Measurements from ENCODE around the gene GPS1. TPM values are rescaled to one million over a fixed set of nuclear protein-coding genes. Genes with fewer than 3 reads are reported as not detected.

GPS1 gene
- total RNA-seq, 1 donor from 2014 or later = 156 TPM

- H3K4me1 Mint-ChIP-seq = no peaks in the 10 kb centered on the region
Measured at GRCh38 chr17:82054351-82055022, 2.8 kb downstream of the GPS1 start.

GRCh38 chr17:82055023-82055964 lies 3.6 kb downstream of the GPS1 start:
- Mint-ChIP-seq H3K27ac (ENCODE audit: unreplicated experiment) (no peak overlapping the region), H3K4me3 (peak overlapping the region; percentile 67), H3K4me1 (no peaks in the 10 kb centered on the region), H3K27me3 (ENCODE audit: low read depth) (no peaks in the 10 kb centered on the region), H3K36me3 (ENCODE audit: low read depth) (no peaks in the 10 kb centered on the region), H3K9me3 (no peaks in the 10 kb centered on the region)
- TF ChIP-seq CTCF (conservative IDR thresholded peaks at IDR 0.05) = no peak
- no peak for DNase-seq (ENCODE audit: low read depth, low spot score)

More at GRCh38 chr17:82054351-82055022, 2.8 kb downstream of the GPS1 start:
- TF ChIP-seq CTCF (conservative IDR thresholded peaks at IDR 0.05) = no peak
- Mint-ChIP-seq H3K27ac (ENCODE audit: unreplicated experiment) (no peak overlapping the region), H3K4me3 (peak overlapping the region; percentile 67), H3K9me3 (no peaks in the 10 kb centered on the region), H3K36me3 (ENCODE audit: low read depth) (no peaks in the 10 kb centered on the region), H3K27me3 (ENCODE audit: low read depth) (no peaks in the 10 kb centered on the region)
- no peak for DNase-seq (ENCODE audit: low read depth, low spot score)

GRCh38 chr17:82055965-82056728 lies 4.4 kb downstream of the GPS1 start:
- H3K36me3 Mint-ChIP-seq (ENCODE audit: low read depth) = no peaks in the 10 kb centered on the region
- no peak overlapping the region for H3K27ac Mint-ChIP-seq (ENCODE audit: unreplicated experiment)
- TF ChIP-seq CTCF (conservative IDR thresholded peaks at IDR 0.05) = no peak
- H3K9me3 Mint-ChIP-seq = no peaks in the 10 kb centered on the region
- DNase-seq (ENCODE audit: low read depth, low spot score) = no peak
- H3K4me3 Mint-ChIP-seq = peak overlapping the region; percentile 47
- no peaks in the 10 kb centered on the region for H3K4me1 Mint-ChIP-seq
- no peaks in the 10 kb centered on the region for H3K27me3 Mint-ChIP-seq (ENCODE audit: low read depth)

- no peaks in the 10 kb centered on the region for H3K36me3 Mint-ChIP-seq (ENCODE audit: low read depth)
- H3K27ac Mint-ChIP-seq (ENCODE audit: unreplicated experiment) = no peak overlapping the region
- no peaks in the 10 kb centered on the region for H3K9me3 Mint-ChIP-seq
- no peaks in the 10 kb centered on the region for H3K4me1 Mint-ChIP-seq
- no peak for TF ChIP-seq CTCF (conservative IDR thresholded peaks at IDR 0.05)
- no peaks in the 10 kb centered on the region for H3K27me3 Mint-ChIP-seq (ENCODE audit: low read depth)
- no peak for DNase-seq (ENCODE audit: low read depth, low spot score)
- peak overlapping the region; percentile 47 for H3K4me3 Mint-ChIP-seq
Measured at GRCh38 chr17:82056729-82057621, 5.3 kb downstream of the GPS1 start.
